GM12878 (cell line): ENCODE measurements around the gene ALAS2.

Experiments
- EZH2 ChIP-seq: IDR thresholded peaks from 2 replicates; pipeline ENCODE4 v1.6.1; 2012; ENCODE audit warnings: low read depth, mild to moderate bottlenecking, control low read depth, inconsistent platforms, low read length, borderline replicate concordance; ENCODE audit not compliant: control insufficient read depth
- POLR2A ChIP-seq: IDR thresholded peaks from 2 replicates; pipeline ENCODE4 v1.6.1; 2011; ENCODE audit warnings: low read depth, mild to moderate bottlenecking, low read length
- TF ChIP-seq, protein P1 (sequence below): IDR thresholded peaks from 2 replicates; pipeline ENCODE4 v1.6.1; 2012; ENCODE audit warnings: low read depth, low read length, improper control_type of control experiment

- TF ChIP-seq EZH2 (no peak), POLR2A (no peak)
- TF ChIP-seq, protein P1, sequence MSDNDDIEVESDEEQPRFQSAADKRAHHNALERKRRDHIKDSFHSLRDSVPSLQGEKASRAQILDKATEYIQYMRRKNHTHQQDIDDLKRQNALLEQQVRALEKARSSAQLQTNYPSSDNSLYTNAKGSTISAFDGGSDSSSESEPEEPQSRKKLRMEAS, result no peak
These were observed 2.7 kb upstream of the ALAS2 start for GRCh38 chrX:55033429-55033828.
